SHP77 (cell line): ENCODE data around the gene MED1.

Source experiments
- DNase-seq, 2 experiments: peaks; one replicate each; lab custom pipeline; 2025; lab: John Stamatoyannopoulos, UW

The MED1 gene

GRCh38 chr17:39360537-39360936 lies 90.5 kb downstream of the MED1 start:
- no peak for DNase-seq

DNA sequence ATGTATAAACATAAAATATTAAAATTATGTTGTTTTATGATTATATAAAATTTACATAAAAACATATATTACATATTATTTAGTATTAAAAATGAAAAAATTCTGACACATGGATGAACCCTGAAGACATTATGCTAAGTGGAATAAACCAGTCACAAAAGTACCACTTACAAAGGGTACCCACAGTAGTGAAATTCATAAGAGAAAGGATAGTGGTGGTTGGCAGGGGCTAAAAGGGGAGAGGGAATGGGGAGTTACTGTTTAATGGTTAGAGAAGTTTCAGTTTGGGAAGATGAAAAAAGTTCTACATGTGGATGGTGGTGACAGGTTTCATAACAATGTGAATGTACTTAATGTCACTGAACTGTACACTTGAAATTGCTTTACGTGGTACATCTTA lies 91.1 kb downstream of the MED1 start:
- no peak for DNase-seq

DNA sequence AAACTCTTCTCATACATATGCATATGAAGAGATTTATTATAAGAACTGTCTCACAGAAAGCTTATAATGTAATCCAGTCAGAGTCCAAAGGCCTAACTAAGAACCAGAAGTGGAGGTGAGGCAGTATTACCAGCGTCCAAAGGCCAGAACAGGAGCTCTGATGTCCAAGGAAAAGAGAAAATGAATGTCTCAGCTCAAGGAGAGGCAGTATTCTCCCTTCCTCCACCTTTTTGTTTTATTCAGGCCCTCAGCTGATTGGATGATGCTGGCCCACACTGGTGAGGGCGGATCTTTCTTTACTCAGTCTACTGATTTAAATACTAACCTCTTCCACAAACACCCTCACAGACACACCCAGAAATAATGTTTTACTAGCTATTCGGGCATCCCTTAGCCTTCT lies 93.1 kb downstream of the MED1 start:
- DNase-seq: no peak

DNA sequence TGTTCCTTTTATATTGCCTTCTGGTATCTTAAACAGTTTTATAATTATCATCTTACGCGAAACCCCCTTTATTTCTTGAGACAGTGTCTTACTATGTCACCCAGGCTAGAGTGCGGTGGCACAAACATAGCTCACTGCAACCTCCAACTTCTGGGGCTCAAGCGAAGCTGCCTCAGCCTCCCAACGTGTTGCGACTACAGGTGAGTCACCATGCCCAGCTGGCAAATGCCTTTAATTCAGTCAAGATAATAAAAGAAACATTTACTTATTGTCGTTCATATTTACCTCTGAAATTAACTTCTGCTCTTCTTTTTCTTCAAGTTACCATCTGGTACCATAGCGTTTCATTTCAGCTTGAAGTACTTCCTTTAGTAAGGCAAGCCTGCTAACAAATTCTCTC lies 93.6 kb downstream of the MED1 start:
- DNase-seq: no peak
